KMS-11 (cell line): ENCODE data around the gene KLF4.

Experiments
- H2AFZ ChIP-seq: fragments of 200-600 bp; sonication (generic); 2 replicates; pipeline ENCODE4 v1.6.1; 2016; ENCODE audit warnings: antibody characterized with exemption, mixed run types, low read depth
- H3K27ac ChIP-seq: fragments of 200-600 bp; sonication (generic); 2 replicates; pipeline ENCODE4 v1.6.1; 2016; ENCODE audit warnings: mild to moderate bottlenecking, mixed run types
- H3K27me3 ChIP-seq: fragments of 200-600 bp; sonication (generic); 2 replicates; pipeline ENCODE4 v1.6.1; 2017; ENCODE audit warnings: mild to moderate bottlenecking, low read depth, mixed run types, moderate library complexity; ENCODE audit not compliant: insufficient read depth
- H3K36me3 ChIP-seq: fragments of 200-600 bp; sonication (generic); 2 replicates; pipeline ENCODE4 v1.6.1; 2017; ENCODE audit warnings: mild to moderate bottlenecking, mixed run types; ENCODE audit not compliant: insufficient read depth
- H3K4me1 ChIP-seq: fragments of 200-600 bp; sonication (generic); 2 replicates; pipeline ENCODE4 v1.6.1; 2016; ENCODE audit warnings: mild to moderate bottlenecking, low read depth, mixed run types; ENCODE audit not compliant: poor library complexity, severe bottlenecking
- H3K4me2 ChIP-seq: fragments of 200-600 bp; sonication (generic); 2 replicates; pipeline ENCODE4 v1.7.0; 2016; ENCODE audit warnings: mild to moderate bottlenecking, mixed run types
- H3K4me3 ChIP-seq: fragments of 200-600 bp; sonication (generic); IDR thresholded peaks from 2 replicates; pipeline ENCODE4 v1.6.1; 2017; ENCODE audit warnings: low read depth, low read length, mixed read lengths; ENCODE audit not compliant: insufficient read depth
- H3K79me2 ChIP-seq: fragments of 200-600 bp; sonication (generic); 2 replicates; pipeline ENCODE4 v1.6.1; 2016; ENCODE audit warnings: low read depth, mixed run types; ENCODE audit not compliant: insufficient read depth
- H3K9ac ChIP-seq: fragments of 200-600 bp; sonication (generic); 2 replicates; pipeline ENCODE4 v1.6.1; 2016; ENCODE audit warnings: mild to moderate bottlenecking, mixed run types
- H4K20me1 ChIP-seq: fragments of 200-600 bp; sonication (generic); 2 replicates; pipeline ENCODE4 v1.6.1; 2016; ENCODE audit warnings: mild to moderate bottlenecking, mixed run types; ENCODE audit not compliant: insufficient read depth
- CTCF ChIP-seq: fragments of 200-600 bp; sonication (generic); conservative IDR thresholded peaks from 2 replicates; pipeline ENCODE4 v1.6.1; 2017; ENCODE audit warnings: low read depth, mild to moderate bottlenecking, antibody characterized with exemption, low read length, moderate library complexity, mixed read lengths

KLF4 gene

GRCh38 chr9:107488375-107489143, 1.0 kb downstream of the KLF4 start:
- peak overlapping the region; percentile 87 for H2AFZ ChIP-seq
- H3K27ac ChIP-seq = no peak overlapping the region
- no peak overlapping the region for H3K4me3 ChIP-seq
- H3K27me3 ChIP-seq = no peaks in the 10 kb centered on the region
- no peaks in the 10 kb centered on the region for H4K20me1 ChIP-seq
- H3K4me2 ChIP-seq = peak overlapping the region; percentile 81
- no peak for TF ChIP-seq CTCF
- H3K4me1 ChIP-seq = peaks cover 4% of the 10 kb centered on the region
- peak overlapping the region; percentile 78 for H3K9ac ChIP-seq
- no peaks in the 10 kb centered on the region for H3K79me2 ChIP-seq
- H3K36me3 ChIP-seq = no peaks in the 10 kb centered on the region

- no peak overlapping the region for H3K9ac ChIP-seq
- H3K4me2 ChIP-seq = peak overlapping the region; percentile 81; the same call in 1 of the 2 replicates
- H3K4me3 ChIP-seq = no peak overlapping the region
These were observed 1.8 kb downstream of the KLF4 start for GRCh38 chr9:107487521-107488374.

GRCh38 chr9:107486674-107487520, 2.7 kb downstream of the KLF4 start:
- Histone ChIP-seq H3K79me2 (no peaks in the 10 kb centered on the region), H4K20me1 (no peaks in the 10 kb centered on the region), H3K36me3 (no peaks in the 10 kb centered on the region), H3K4me3 (no peak overlapping the region), H3K27me3 (no peaks in the 10 kb centered on the region), H3K4me1 (peaks cover 4% of the 10 kb centered on the region), H2AFZ (no peak overlapping the region), H3K4me2 (no peak overlapping the region), H3K27ac (no peak overlapping the region), H3K9ac (no peak overlapping the region)
- TF ChIP-seq CTCF = no peak

More at GRCh38 chr9:107487521-107488374, 1.8 kb downstream of the KLF4 start:
- Histone ChIP-seq H3K79me2 (no peaks in the 10 kb centered on the region), H4K20me1 (no peaks in the 10 kb centered on the region), H3K27me3 (no peaks in the 10 kb centered on the region), H2AFZ (no peak overlapping the region), H3K27ac (no peak overlapping the region), H3K4me1 (peaks cover 4% of the 10 kb centered on the region), H3K36me3 (no peaks in the 10 kb centered on the region)
- no peak for TF ChIP-seq CTCF

- no peak for TF ChIP-seq CTCF
- no peak overlapping the region for H3K9ac ChIP-seq
- H4K20me1 ChIP-seq = no peaks in the 10 kb centered on the region
- no peaks in the 10 kb centered on the region for H3K27me3 ChIP-seq
- H3K4me2 ChIP-seq = no peak overlapping the region
- H3K36me3 ChIP-seq = no peaks in the 10 kb centered on the region
- no peak overlapping the region for H2AFZ ChIP-seq
- H3K27ac ChIP-seq = no peak overlapping the region
- peaks cover 4% of the 10 kb centered on the region for H3K4me1 ChIP-seq
- H3K79me2 ChIP-seq = no peaks in the 10 kb centered on the region
- no peak overlapping the region for H3K4me3 ChIP-seq
These were observed 4.0 kb downstream of the KLF4 start for GRCh38 chr9:107485458-107486043.
